Ammon's horn (tissue), 1 donor: ENCODE data around the gene PPA1.
"Not testable (repeated sequence)": the region's sequence is repeated elsewhere in the genome, so short reads cannot be mapped to it uniquely, and the experiment has no call there.

Experiments
- DNase-seq: peaks from one replicate; pipeline ENCODE4 v3.0.0-alpha.2; 2016; ENCODE audit warnings: low spot score

The PPA1 gene

DNA sequence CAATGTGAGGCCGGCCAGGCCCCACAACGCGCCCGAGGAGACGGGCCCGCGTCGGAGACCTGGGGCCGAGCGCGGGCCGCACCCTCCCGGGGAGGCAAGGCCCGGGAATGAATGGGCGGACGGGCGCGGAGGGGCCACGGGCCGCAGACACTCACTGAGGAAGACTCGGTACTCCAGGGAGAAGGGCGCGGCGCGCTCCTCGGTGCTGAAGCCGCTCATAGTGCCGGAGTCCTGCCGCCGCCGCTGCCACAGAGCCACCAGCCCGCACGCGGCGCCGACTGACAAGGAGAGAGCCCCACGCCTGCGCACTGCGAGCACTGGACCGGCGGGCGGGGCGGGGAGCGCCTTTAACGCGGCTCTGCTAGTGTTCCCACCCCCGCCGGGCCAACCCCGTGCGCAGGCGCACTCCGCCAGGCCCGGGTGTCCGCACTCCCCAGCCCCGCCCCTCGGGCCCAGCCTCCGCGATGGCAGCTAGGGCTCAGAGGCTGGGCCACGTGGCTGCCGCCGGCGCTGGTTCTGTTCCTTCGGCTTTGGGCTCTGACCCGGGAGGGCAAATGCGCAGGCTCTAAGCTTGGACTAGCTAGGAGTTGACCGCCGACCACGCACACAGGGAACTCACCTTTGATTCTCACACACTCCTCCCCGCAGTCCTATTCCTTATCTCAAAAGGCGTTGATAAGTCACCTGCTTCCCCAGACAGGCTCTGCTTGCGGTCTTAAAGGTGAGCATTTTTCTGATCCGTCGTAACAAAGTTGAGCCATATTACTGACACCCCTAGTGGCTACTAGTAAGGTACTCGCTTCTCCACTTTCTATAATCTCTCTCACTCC is at the start of gene PPA1:
Gene PPA1, minus strand, starts transcription at position 321 of the 830 bp plus-strand sequence. Its CDS starts 102 bp downstream, at position 219.
- DNase-seq, result peak; percentile 98

DNA sequence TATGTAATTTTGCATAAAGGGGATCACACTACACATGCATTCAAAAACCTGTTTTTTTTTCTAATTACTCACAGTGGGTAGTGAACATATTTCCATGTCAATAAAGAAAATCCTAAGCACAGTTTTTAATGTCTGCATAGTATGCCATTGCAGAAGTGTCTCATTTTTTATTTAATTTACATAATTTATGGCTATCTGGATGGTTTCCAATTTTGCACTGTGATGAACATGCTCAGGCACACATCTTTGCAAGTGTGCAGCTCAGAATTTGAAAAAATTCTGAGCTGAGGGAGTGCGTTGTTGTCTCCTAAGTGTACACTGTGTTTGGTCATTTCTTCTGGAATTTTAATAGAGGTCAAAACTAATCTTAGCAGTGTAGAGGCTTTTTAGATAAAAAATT is 48.4 kb upstream of the PPA1 start:
- DNase-seq, result no peak

DNA sequence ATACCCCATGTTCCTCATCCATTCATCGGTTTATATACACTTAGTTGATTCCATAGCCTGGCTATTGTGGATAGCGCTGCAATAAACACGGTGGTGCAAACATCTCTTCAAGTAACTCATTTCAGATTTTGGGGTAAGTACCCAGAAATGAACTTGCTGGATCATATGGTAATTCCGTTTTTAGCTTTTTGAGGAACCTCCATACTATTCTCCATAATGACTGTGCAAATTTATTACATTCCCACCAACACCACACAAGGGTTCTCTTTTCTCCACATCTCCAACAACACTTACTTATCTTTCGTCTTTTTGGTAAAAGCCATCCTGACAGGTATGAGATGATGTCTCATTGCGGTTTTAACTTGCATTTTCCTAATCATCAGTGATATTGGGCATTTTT is 46.9 kb upstream of the PPA1 start:
- no peak for DNase-seq

DNA sequence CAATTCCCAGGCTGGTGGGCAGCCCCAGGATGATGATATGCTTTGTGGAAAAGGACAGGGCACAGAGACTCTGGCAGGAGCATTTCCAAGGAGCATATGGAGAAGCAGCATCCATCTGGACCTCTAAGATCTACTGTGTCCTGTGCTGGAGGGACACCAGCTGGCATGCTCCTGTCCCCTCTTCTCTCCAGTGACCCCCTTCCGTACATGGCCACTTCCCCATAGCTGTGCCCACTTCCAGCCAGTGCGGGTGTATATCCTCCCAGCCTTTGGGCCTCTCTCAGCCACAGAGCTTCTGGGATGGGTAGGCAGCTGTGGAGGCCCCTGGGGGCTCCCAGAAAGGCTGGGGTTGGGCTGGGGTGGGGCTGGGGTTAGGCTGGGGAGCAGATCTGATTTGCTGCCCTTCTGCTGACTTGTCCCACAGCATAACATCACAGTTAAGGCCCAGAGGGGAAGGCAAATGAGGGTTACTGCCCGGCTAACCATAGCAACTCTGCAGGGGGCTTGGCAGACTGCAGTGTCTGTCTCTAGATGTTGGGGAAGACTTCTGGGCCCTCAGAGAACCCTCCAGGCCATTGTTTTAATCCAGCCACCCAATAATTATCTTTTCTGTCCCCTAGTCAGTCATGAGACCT is 44.3 kb upstream of the PPA1 start:
- no peak for DNase-seq

DNA sequence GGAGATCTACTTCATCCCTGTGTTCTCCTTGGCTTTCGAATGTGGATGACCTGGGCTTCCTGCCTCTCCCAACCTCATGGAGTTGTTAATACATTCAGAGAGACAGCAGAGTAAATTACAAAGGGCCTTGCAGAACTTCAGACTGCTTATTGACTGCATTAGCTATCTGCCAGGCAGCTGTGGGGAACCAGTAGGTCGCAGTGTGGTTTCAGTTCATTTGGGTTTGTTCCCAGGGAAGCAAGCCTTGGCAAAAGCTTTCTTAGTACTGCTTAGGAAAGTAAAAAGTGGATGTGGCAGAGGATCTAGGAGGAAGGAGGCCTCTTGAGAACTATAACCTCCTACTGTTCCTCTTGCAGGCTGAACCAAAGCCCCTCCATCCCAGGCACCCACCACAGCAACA is 41.4 kb upstream of the PPA1 start:
- DNase-seq, result peak; percentile 86

DNA sequence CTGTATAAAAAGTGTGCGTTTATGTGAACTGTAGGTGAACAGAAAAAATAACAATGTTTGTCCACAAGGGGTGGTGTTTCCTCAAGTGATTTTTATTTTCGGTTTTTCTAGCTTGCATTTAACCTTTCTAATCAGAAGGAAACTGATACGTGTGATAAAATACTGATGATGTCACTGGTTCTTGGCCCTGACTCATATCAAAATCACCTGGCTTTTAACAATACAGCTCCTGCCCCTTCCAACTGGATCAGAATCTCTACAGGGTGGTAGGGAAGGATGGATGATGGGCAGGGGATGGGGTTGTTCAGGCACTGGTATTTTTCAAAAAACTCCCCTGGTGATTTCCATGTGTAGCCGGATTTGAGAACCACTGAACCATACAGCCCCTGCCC is 39.7 kb upstream of the PPA1 start:
- DNase-seq, result no peak

DNA sequence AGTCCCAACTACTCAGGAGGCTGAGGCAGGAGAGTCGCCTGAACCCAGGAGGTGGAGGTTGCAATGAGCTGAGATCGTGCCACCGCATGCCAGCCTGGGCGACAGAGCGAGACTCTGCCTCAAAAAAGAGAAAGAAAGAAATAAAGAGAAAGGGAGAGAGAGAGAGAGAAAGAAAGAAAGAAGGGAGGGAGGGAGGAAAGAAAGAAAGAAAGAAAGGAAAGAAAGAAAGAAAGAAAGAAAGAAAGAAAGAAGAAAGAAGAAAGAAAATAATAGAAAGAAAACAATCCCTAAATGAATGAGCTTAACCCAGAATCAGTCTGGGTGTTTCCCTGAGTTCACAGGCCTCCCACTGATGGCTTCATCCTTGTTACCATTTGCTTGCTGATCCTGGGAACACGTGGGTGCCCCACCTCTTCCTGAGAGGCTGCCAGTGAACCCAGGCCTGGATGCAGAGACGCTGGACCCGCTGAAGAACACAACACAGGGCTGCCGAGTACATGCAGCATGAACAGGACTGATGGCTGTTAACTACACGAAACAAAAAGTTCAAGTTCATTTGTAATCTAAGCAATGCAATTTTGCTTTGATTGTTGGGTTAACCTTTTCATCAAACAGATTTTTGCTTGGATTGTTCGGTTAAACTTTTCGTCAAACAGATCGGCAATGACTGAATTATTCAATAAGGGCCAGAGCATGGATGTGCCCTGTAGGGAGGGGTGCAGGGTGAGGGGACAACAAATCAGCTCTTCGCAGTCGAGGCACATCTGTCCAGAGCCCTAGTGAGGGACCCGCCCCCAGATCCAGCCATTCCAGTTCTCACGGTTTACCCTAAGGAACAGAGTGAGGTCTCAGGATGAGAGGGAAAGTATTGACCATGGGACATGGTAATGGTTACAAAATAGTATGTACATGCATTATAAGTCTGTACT is 39.0 kb upstream of the PPA1 start:
- peak; percentile 31 for DNase-seq

DNA sequence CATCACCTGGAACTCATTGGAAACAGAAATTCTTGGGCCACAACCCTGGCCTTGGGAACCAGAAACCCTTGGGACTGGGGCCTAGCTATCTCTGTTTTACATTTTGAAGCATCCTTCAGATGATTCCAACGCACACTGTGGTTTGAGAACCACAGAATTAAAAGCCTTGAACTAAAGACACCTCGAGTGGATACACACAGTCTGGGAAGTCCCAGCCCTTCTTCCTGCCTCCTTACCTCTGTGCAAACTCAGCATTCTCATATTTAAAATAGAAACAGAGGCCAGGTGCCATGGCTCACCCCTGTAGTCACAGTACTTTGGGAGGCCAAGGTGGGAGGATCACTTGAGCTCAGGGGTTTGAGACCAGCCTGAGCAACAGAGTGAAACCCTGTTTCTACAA is 37.7 kb upstream of the PPA1 start:
- no peak for DNase-seq

DNA sequence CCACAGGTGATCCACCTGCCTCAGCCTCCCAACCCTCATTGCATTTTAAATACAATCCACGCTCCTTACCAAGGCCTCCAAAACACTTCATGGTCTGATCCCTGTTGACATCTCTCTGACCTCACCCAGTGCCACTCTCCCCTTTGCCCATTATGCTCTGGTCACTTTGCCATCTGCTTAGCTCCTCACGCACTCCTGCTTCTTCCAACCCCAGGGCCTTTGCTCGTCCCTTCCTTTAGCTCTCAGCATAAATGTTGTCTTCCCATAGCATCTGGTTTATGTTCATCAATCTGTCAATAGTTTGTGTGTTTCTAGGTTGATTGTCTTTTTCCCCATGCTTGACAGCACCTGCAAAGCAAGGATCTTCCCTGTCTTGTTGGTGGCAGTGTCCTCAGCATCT is 36.5 kb upstream of the PPA1 start:
- no peak for DNase-seq

DNA sequence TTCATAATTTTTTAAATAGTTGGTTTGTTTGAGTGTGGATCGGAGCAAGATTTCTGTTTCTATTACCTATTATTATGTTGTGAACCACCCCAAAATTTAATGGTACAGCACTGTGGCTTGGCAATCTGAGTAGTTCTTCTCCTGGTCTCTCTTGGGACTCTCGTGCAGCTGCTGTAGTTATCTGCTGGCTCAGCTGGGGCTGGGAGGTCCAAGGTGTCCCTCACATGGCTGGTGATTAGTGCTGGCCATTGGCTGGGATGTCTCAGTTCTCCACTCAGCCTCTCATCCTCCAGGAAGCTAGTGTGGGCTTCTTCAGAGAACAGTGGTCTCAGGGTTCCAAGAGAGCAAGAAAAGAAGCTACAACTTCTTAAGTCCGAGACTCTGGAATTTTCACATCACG is 35.1 kb upstream of the PPA1 start:
- DNase-seq, result no peak

DNA sequence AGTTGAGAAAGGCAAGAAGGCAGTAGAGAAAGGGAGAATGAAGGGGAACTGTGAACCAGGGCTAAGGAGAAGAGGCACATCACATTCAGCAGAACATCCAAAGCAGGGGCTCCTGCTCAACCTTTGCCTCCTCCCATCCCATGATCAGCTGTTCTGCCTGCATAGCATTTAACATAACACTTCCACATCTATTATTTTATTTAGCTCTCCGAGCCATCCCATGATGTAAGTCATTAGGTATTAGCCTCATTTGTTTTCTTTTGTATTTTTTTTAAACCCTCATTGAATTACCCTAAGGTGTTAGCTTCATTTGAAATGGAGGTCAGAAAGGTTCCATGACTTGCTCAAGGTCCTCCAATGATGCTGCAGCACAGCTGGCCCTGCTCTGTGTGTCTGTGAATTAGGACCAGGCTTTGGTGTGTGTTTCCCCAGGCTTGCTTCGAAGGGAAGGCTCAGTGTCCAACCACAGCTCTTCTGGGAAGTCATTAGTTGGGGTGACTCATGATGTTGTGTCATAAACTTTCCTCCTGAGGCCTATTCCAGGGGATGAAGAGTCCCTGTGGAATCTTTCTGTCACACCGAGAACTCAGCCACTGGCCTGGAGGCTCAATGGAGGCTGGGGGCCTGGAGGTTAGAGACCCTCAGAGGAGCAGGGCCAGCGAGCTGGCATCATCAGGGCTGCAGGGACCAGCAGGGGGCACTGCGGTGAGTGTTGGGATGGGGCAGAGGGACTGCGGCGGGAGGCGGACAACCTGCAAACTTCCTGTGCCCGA is 34.1 kb upstream of the PPA1 start:
- DNase-seq, result no peak

DNA sequence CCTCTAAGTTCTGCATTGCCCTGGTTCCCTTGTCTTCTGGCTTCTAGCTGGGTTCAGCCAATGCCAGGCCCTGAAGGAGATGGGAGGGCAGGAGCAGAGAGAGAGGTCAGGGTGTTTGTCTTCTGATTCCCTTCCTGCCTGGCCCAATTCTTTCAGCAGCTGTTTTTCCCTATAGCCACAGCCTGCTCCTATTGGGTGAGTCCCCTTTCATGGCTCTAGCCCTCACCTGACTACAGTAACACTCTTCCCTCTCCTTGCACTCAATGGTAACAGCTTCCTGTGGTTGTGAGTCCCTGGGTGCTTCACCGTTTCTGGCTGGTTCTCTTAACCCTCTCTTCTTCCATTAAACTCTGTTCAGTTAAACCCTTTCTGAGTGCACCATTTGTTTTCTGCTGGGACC is 33.5 kb upstream of the PPA1 start:
- no peak for DNase-seq

DNA sequence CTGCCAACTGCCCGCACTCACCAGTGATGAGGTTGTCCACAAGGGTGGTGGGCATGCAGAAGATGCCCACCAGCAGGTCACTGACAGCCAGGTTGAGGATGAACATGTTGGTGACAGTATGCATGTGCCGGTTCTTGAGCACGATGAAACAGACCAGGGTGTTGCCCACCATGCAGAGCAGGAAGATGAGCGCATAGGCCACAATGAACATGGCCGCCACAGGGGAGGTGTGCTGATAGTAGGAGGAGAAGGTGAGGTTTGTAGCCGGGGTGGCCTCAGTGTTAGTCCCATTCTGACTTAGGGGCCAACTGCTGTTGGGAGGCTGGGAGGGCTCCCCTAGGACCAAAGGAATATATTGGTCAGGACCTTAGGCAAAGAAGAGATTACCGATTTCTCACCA is 32.8 kb upstream of the PPA1 start:
- no peak for DNase-seq

DNA sequence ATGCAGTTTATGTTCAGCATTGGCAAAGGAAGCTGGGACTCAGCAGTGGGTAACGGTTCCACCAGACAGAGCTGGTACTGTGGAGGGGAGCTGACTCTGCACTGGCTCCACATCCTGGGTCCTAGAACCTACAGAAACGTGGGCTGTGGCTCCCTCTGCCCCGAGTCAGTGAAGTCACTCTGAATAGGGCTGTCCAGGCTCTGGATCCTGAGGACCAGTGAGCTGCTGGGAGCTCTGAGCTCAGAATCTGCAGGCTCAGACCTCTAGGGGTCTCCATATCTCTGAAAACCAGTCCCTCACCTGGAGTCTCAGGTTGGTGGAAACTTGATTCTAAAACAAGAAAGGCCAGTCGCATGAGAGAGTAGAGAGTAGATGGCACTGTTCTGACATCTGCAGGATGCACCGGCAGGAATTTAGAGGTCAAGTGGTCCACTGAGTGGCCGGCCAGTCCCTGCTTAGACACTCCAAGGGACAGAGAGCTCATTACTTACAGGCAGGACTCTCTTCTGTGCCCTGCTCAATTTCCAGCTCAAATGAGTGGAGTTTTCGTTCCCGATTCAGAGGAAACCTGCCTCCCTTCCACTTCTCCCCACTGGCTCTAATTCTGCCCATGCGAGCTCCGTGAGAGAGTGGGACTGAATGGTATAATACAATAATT is 31.9 kb upstream of the PPA1 start:
- DNase-seq, result peak; percentile 54

DNA sequence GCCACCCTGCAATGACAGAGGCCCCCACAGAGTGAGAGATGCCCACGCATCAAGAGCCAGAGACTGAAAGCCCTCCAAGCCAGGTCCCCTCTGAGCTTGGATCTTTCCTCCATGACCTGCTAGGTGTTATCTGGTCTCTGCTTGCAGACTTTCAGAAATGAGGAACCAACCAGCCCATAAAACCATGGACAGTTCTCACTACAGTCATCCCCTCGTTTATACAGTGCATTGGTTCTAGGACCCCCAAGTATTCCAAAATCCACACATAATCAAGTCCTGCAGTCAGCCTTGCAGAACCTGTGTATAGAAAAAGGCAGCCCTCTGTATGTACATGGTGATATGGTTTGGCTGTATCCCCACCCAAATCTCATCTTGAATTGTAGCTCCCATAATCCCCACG is 27.5 kb upstream of the PPA1 start:
- no peak for DNase-seq

DNA sequence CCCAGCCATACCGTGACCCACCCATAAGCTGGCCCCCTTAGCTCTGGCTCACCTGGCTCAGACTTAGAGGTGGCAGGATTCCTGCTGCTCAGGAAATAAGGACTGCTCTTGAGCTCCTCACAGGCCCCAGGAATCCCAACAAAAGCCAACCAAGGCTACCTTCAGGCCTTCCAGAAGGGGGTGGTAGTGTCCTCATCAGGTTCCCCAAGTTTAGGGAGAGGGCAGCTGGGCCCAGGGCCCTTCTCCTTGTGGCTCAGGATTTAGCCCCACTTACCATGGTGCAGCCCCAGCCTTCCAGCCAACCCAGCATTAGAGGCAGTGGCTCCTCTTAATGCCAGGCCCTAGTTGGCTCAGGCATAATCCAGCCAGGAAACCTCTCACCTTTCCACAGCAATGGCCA is 27.0 kb upstream of the PPA1 start:
- no peak for DNase-seq

DNA sequence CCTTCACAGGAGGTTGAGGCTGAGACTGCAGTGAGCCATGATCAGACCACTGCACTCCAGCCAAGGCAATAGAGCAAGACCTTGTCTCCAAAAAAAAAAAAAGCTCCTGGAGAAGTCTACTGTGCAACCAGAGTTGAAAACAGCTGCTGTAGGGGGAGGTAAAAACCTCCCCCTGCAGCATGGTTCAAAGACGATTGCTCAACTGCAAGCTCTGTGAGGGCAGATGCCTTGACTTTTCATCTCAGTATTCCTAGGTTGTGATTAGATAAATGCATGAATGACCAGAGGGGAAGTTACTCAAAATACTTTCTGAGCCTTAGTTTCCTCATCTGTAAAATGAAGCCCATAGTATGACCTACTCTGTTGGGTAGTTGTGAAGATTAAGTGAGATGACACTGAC is 25.0 kb upstream of the PPA1 start:
- DNase-seq, result no peak

DNA sequence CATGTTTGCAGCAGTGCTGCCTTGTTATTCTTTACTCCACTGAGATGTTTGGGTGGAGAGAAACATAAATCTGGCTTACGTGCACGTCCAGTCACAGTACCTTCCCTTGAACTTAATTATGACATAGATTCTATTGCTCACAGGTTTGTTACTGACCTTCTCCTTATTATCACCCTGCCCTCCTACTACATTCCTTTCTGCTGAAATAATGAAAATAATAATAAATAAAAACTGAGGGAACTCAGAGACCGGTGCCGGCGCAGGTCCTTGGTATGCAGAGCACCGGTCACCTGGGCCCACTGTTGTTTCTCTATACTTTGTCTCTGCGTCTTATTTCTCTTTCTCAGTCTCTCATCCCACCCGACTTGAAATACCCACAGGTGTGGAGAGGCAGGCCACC is 24.6 kb upstream of the PPA1 start:
- not testable (repeated sequence) for DNase-seq

DNA sequence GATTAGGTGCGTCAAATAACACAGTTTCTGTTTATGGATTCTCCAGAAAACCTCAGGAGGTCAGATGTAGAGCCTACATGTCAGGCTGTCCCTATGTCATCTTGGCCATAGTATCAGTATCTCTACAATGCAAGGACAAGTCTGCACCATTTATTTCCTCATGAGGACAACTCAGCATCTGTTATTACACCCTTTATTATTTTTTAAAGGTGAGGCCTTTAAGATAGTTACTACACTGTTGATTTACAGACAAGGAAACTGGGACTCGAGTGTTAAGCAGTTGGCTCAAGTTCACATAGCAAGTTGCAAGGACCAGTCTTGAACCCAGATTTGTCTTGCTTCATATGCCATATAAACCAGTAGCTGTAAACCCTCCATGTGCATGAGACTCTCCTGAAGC is 23.2 kb upstream of the PPA1 start:
- no peak for DNase-seq

DNA sequence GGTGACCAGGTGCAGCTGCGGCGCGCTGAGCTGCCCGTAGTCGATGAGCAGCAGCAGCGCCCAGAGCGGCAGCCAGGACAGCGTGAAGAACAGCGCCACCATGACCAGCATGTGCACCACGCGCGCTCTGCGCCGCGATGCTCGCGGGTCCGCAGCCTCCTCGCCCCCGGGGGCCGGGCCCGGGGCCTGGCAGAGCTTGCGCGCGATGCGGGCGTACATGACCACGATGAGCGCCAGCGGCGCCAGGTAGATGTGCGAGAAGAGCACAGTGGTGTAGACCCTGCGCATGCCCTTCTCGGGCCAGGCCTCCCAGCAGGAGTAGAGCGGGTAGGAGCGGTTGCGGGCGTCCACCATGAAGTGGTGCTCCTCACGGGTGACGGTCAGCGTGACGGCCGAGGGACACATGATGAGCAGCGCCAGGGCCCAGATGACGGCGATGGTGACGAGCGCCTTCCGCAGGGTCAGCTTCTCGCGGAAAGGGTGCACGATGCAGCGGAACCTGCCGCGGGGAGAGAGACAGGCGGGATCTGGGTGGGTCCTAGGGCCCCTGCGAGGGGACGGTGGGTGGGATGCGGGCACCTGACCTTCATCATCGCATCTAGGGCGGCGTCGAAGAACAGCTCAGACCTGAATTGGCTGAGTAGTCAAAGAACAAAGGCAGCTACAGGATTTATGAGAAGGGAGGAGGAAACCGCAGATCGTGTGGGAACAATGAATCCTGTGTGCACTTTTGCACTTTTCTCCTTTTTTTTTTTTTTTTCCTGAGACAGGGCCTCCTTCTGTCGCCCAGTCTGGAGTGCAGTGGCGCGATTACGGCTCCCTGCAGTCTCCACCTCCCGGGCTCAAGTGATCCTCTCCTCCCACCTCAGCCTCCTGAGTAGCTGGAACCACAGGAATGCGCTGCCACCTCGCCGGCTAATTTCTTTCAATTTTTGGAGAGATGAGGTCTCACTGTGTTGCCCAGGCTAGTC is 22.4 kb upstream of the PPA1 start:
- peak; percentile 23 for DNase-seq
